GM19467 (cell line): ENCODE measurements around the gene BACH1.
"Not testable (repeated sequence)": the region's sequence is repeated elsewhere in the genome, so short reads cannot be mapped to it uniquely, and the experiment has no call there.

Source experiments
- ATAC-seq: cut with Tn5 transposase; IDR thresholded peaks from one replicate; pipeline ENCODE4 v1.9.1; 2021; ENCODE audit warnings: mild to moderate bottlenecking, moderate library complexity; ENCODE audit not compliant: unreplicated experiment

The BACH1 gene

GRCh38 chr21:29298348-29299045 lies at the start of gene BACH1:
Gene BACH1, plus strand, starts transcription at chr21:29298922. Its CDS starts 22,359 bp downstream, at chr21:29321281.
- peak; percentile 46 for ATAC-seq

- not testable (repeated sequence) for ATAC-seq
Measured at GRCh38 chr21:29249289-29249688, 49.4 kb upstream of the BACH1 start.

GRCh38 chr21:29250636-29251035 lies 48.1 kb upstream of the BACH1 start:
- no peak for ATAC-seq

- ATAC-seq, result not testable (repeated sequence)
Measured at GRCh38 chr21:29253861-29254260, 44.9 kb upstream of the BACH1 start.

GRCh38 chr21:29254550-29254949 lies 44.2 kb upstream of the BACH1 start:
- no peak for ATAC-seq

- ATAC-seq, result no peak
Measured at GRCh38 chr21:29256126-29256910, 42.4 kb upstream of the BACH1 start.

GRCh38 chr21:29257701-29258100 lies 41.0 kb upstream of the BACH1 start:
- no peak for ATAC-seq

GRCh38 chr21:29258626-29259338 lies 39.9 kb upstream of the BACH1 start:
- ATAC-seq, result no peak

GRCh38 chr21:29260461-29260860 lies 38.3 kb upstream of the BACH1 start:
- no peak for ATAC-seq

GRCh38 chr21:29261555-29262540 lies 36.9 kb upstream of the BACH1 start:
- no peak for ATAC-seq

- no peak for ATAC-seq
Measured at GRCh38 chr21:29264721-29265120, 34.0 kb upstream of the BACH1 start.

GRCh38 chr21:29265690-29266479 lies 32.8 kb upstream of the BACH1 start:
- ATAC-seq, result no peak

GRCh38 chr21:29267666-29268065 lies 31.1 kb upstream of the BACH1 start:
- ATAC-seq, result no peak

GRCh38 chr21:29271927-29272333 lies 26.8 kb upstream of the BACH1 start:
- no peak for ATAC-seq

- no peak for ATAC-seq
Measured at GRCh38 chr21:29277442-29277841, 21.3 kb upstream of the BACH1 start.

- ATAC-seq, result no peak
Measured at GRCh38 chr21:29279558-29279957, 19.2 kb upstream of the BACH1 start.

GRCh38 chr21:29281801-29282200 lies 16.9 kb upstream of the BACH1 start:
- ATAC-seq, result not testable (repeated sequence)

GRCh38 chr21:29287383-29287782 lies 11.3 kb upstream of the BACH1 start:
- no peak for ATAC-seq

- ATAC-seq, result no peak
Measured at GRCh38 chr21:29288239-29288638, 10.5 kb upstream of the BACH1 start.

GRCh38 chr21:29289317-29289716 lies 9.4 kb upstream of the BACH1 start:
- ATAC-seq, result no peak
